ENCODE data around the gene PLEKHB2. TPM values are rescaled to one million over a fixed set of nuclear protein-coding genes. Genes with fewer than 3 reads are reported as not detected.

PLEKHB2 gene
- total RNA-seq, 1 experiment from 2014 or later = 72.0 TPM

- H3K4me3 ChIP-seq (ENCODE audit: low read depth in 2 of 2, low read length in 2 of 2) = no peak overlapping the region
- H3K36me3 ChIP-seq (ENCODE audit: control insufficient read depth, insufficient read depth, low read length) = peaks cover 14% of the 10 kb centered on the region
- BruUV-seq (replicated peaks) = no TSS peak
- POLR2A ChIA-PET = no interaction called here
- no peaks in the 10 kb centered on the region for H3K9me3 ChIP-seq (ENCODE audit: control insufficient read depth, insufficient read depth, low read depth, low read length)
- ATAC-seq (no peak), DNase-seq (ENCODE audit: low read depth, low spot score) (no peak)
- TF ChIP-seq CTCF (IDR thresholded peaks at IDR 0.05) (no peak), SIN3A (IDR thresholded peaks at IDR 0.05; ENCODE audit: borderline replicate concordance, insufficient read depth, low read depth, low read length) (no peak), TCF7L2 (IDR thresholded peaks at IDR 0.05; ENCODE audit: low read depth, low read length) (no peak), REST (IDR thresholded peaks at IDR 0.05; ENCODE audit: insufficient read depth in 1 of 2, low read depth in 2 of 2, low read length in 1 of 2) (no peak), POLR2AphosphoS5 (IDR thresholded peaks at IDR 0.05; ENCODE audit: low read depth, low read length) (no peak)
- CTCF ChIA-PET = no interaction called here
- intact Hi-C loops (cut with micrococcal nuclease; ENCODE audit: unreplicated experiment) (no loop called here), in situ Hi-C loops (cut with HindIII; ENCODE audit: low pct_unique_long_range_greater_than_20kb, low sequenced_read_pairs) (no loop called here)
- H3K4me1 ChIP-seq (ENCODE audit: control insufficient read depth, insufficient read depth, low read length) = no peaks in the 10 kb centered on the region
- H3K27ac ChIP-seq (ENCODE audit: low read length) = no peak overlapping the region
- no peaks in the 10 kb centered on the region for H3K27me3 ChIP-seq (ENCODE audit: control insufficient read depth, insufficient read depth, low read length)
Measured at GRCh38 chr2:131126436-131126835, 21.3 kb downstream of the PLEKHB2 start.

GRCh38 chr2:131127076-131127475 lies 21.9 kb downstream of the PLEKHB2 start:
- no peaks in the 10 kb centered on the region for H3K9me3 ChIP-seq (ENCODE audit: control insufficient read depth, insufficient read depth, low read depth, low read length)
- H3K4me3 ChIP-seq (ENCODE audit: low read depth in 2 of 2, low read length in 2 of 2) = no peak overlapping the region
- ChIA-PET POLR2A (no interaction called here), CTCF (no interaction called here)
- no peaks in the 10 kb centered on the region for H3K4me1 ChIP-seq (ENCODE audit: control insufficient read depth, insufficient read depth, low read length)
- peaks cover 14% of the 10 kb centered on the region for H3K36me3 ChIP-seq (ENCODE audit: control insufficient read depth, insufficient read depth, low read length)
- intact Hi-C loops (cut with micrococcal nuclease; ENCODE audit: unreplicated experiment) (no loop called here), in situ Hi-C loops (cut with HindIII; ENCODE audit: low pct_unique_long_range_greater_than_20kb, low sequenced_read_pairs) (no loop called here)
- TF ChIP-seq CTCF (IDR thresholded peaks at IDR 0.05) = no peak
- no TSS peak for BruUV-seq (replicated peaks)
- DNase-seq (ENCODE audit: low read depth, low spot score) (no peak), ATAC-seq (no peak)
- H3K27me3 ChIP-seq (ENCODE audit: control insufficient read depth, insufficient read depth, low read length) = no peaks in the 10 kb centered on the region
- no peak overlapping the region for H3K27ac ChIP-seq (ENCODE audit: low read length)

GRCh38 chr2:131127981-131128380 lies 22.8 kb downstream of the PLEKHB2 start:
- TF ChIP-seq POLR2AphosphoS5 (IDR thresholded peaks at IDR 0.05; ENCODE audit: low read depth, low read length) = no peak
- TF ChIP-seq TCF7L2 (IDR thresholded peaks at IDR 0.05; ENCODE audit: low read depth, low read length) = no peak
- TF ChIP-seq REST (IDR thresholded peaks at IDR 0.05; ENCODE audit: insufficient read depth in 1 of 2, low read depth in 2 of 2, low read length in 1 of 2) = no peak
- no peak for TF ChIP-seq CTCF (IDR thresholded peaks at IDR 0.05)
- no peak for TF ChIP-seq SIN3A (IDR thresholded peaks at IDR 0.05; ENCODE audit: borderline replicate concordance, insufficient read depth, low read depth, low read length)
- Histone ChIP-seq H3K9me3 (ENCODE audit: control insufficient read depth, insufficient read depth, low read depth, low read length) (no peaks in the 10 kb centered on the region), H3K36me3 (ENCODE audit: control insufficient read depth, insufficient read depth, low read length) (peaks cover 14% of the 10 kb centered on the region), H3K27me3 (ENCODE audit: control insufficient read depth, insufficient read depth, low read length) (no peaks in the 10 kb centered on the region), H3K4me1 (ENCODE audit: control insufficient read depth, insufficient read depth, low read length) (no peaks in the 10 kb centered on the region), H3K27ac (ENCODE audit: low read length) (no peak overlapping the region), H3K4me3 (ENCODE audit: low read depth in 2 of 2, low read length in 2 of 2) (no peak overlapping the region)
- POLR2A ChIA-PET = no interaction called here
- ATAC-seq (no peak), DNase-seq (ENCODE audit: low read depth, low spot score) (no peak)
- in situ Hi-C loops (cut with HindIII; ENCODE audit: low pct_unique_long_range_greater_than_20kb, low sequenced_read_pairs) (no loop called here), intact Hi-C loops (cut with micrococcal nuclease; ENCODE audit: unreplicated experiment) (no loop called here)
- BruUV-seq (replicated peaks) = no TSS peak
- CTCF ChIA-PET = no interaction called here

All from Panc1 (cell line).